ENCODE results near the gene SCAP.

DNA sequence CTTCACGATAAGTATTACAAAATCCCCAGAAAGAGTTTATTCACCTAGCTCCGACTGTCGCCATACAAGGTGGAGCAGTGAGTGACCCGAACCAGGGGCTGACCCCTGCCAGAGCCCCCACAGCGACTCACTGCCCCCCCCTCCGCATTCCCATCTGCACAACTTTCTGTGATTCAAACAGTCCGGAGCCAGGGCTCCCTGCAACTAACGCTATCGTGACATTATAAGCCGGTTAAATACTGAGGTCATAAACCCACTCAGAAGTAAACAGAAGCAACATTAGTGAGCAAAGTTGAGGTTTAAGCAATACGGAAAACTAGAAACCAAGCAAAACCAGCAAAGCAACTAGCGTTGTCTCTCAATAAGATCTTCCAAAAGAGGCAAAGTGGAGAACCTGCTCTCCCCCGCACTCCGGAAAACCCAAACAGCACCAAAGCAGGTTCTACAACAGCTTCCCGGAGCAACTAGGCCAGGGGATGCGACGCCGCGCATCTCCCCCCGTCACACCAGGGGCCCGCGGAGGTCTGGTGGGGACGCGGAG, 642 bp downstream of the SCAP start:
- TF ChIP-seq, protein P1, sequence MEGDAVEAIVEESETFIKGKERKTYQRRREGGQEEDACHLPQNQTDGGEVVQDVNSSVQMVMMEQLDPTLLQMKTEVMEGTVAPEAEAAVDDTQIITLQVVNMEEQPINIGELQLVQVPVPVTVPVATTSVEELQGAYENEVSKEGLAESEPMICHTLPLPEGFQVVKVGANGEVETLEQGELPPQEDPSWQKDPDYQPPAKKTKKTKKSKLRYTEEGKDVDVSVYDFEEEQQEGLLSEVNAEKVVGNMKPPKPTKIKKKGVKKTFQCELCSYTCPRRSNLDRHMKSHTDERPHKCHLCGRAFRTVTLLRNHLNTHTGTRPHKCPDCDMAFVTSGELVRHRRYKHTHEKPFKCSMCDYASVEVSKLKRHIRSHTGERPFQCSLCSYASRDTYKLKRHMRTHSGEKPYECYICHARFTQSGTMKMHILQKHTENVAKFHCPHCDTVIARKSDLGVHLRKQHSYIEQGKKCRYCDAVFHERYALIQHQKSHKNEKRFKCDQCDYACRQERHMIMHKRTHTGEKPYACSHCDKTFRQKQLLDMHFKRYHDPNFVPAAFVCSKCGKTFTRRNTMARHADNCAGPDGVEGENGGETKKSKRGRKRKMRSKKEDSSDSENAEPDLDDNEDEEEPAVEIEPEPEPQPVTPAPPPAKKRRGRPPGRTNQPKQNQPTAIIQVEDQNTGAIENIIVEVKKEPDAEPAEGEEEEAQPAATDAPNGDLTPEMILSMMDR (IDR thresholded peaks at IDR 0.05), result no peak
- TF ChIP-seq EP300 (IDR thresholded peaks at IDR 0.05), result no peak

Data from tibial nerve (tissue), 4 donors.